ENCODE results near the gene RBM7. TPM values are rescaled to one million over a fixed set of nuclear protein-coding genes. Genes with fewer than 3 reads are reported as not detected.

The RBM7 gene
- total and polyA plus RNA-seq, 2 of the 8 experiments (the other 6 are each of a cell fraction or from before 2014, with no cell fraction given), result 18.0 to 45.7 TPM

- H3K79me1 ChIP-seq (ENCODE audit: low read depth, low read length), result no peaks in the 10 kb centered on the region
- no peak overlapping the region for H2BK5ac ChIP-seq (ENCODE audit: low read depth, low read length)
- H3K4me3 ChIP-seq (ENCODE audit: extremely low read depth in 1 of 4, insufficient read depth in 2 of 4, low read depth in 3 of 4, low read length in 4 of 4), result no peak overlapping the region
- DNase-seq (ENCODE audit: low read depth in 1 of 2, low spot score in 2 of 2), result no peak
- H3K9ac ChIP-seq (replicated peaks in 1 of 4; ENCODE audit: extremely low read depth in 1 of 4, low read depth in 3 of 4, low read length in 3 of 4), result no peak overlapping the region
- no peaks in the 10 kb centered on the region for H3K9me3 ChIP-seq (ENCODE audit: insufficient read depth in 2 of 2, low read depth in 1 of 2, low read length in 1 of 2)
- H4K5ac ChIP-seq (ENCODE audit: insufficient read length, low read depth, low read length), result no peak overlapping the region
- no peaks in the 10 kb centered on the region for H3K79me2 ChIP-seq (ENCODE audit: control insufficient read depth in 1 of 2, insufficient read depth in 2 of 2, low read length in 2 of 2)
- no peak overlapping the region for H2BK120ac ChIP-seq (replicated peaks; ENCODE audit: low read depth, low read length)
- POLR2A ChIA-PET (ENCODE audit: partially characterized antibody), result no interaction called here
- H3K4me1 ChIP-seq (replicated peaks in 1 of 4; ENCODE audit: control insufficient read depth in 3 of 4, insufficient read depth in 4 of 4, low read length in 3 of 4), result peaks cover 1 to 7% (median 3%) of the 10 kb centered on the region in 4 experiments; a peak in 5 of 7 replicates
- H2AK5ac ChIP-seq (ENCODE audit: low read depth, low read length), result no peak overlapping the region
- H3K56ac ChIP-seq (replicated peaks; ENCODE audit: insufficient read length, low read depth, low read length), result no peak overlapping the region
- no peak overlapping the region for H2BK15ac ChIP-seq (ENCODE audit: low read length)
- H3K4ac ChIP-seq (replicated peaks; ENCODE audit: insufficient read length, low read depth, low read length), result no peak overlapping the region
- no peak for FAIRE-seq
- no peak overlapping the region for H4K8ac ChIP-seq (ENCODE audit: extremely low read depth, insufficient read depth, low read length)
- H3K27me3 ChIP-seq (replicated peaks in 1 of 4; ENCODE audit: control insufficient read depth in 3 of 4, extremely low read depth in 1 of 4, insufficient read depth in 3 of 4, low read length in 3 of 4), result no peaks in the 10 kb centered on the region
- no peak overlapping the region for H3K23ac ChIP-seq (ENCODE audit: insufficient read length)
- no peak overlapping the region for H3K14ac ChIP-seq (ENCODE audit: insufficient read length)
- H3K27ac ChIP-seq (ENCODE audit: low read depth, low read length), result no peak overlapping the region
- H3K18ac ChIP-seq (ENCODE audit: extremely low read depth, low read length), result no peak overlapping the region
- CTCF ChIA-PET (ENCODE audit: partially characterized antibody), result no interaction called here
- H3K36me3 ChIP-seq (ENCODE audit: control insufficient read depth in 2 of 4, insufficient read depth in 4 of 4, low read length in 3 of 4), result no peaks in the 10 kb centered on the region
- 94% methylated on average over 3 of the region's 3 CpGs; no CpG with 5 or more reads in 1 of the 2 experiments for WGBS, 2 experiments (ENCODE audit: extremely low coverage in 1 of 2, insufficient coverage in 1 of 2, insufficient read length in 1 of 2, insufficient replicate concordance in 2 of 2, low coverage in 1 of 2, low lambda C conversion rate in 2 of 2, missing lambda C conversion rate in 1 of 2)
- H2BK12ac ChIP-seq (ENCODE audit: low read depth, low read length), result no peak overlapping the region
- H3K4me2 ChIP-seq (ENCODE audit: insufficient read depth in 1 of 2, low read depth in 2 of 2, low read length in 2 of 2), result no peak overlapping the region
- no peak overlapping the region for H4K91ac ChIP-seq (replicated peaks; ENCODE audit: insufficient read length, low read length)
- no peaks in the 10 kb centered on the region for H4K20me1 ChIP-seq (replicated peaks in 1 of 2; ENCODE audit: control insufficient read depth in 1 of 2, insufficient read depth in 2 of 2, low read length in 2 of 2)
- TF ChIP-seq USF2 (IDR thresholded peaks at IDR 0.05; ENCODE audit: low read length) (no peak), MAX (IDR thresholded peaks at IDR 0.05) (no peak), CHD2 (IDR thresholded peaks at IDR 0.05; ENCODE audit: low read length) (no peak), KDM1A (IDR thresholded peaks at IDR 0.05; ENCODE audit: borderline replicate concordance, low read length) (no peak), CHD1 (IDR thresholded peaks at IDR 0.05; ENCODE audit: low read depth, low read length) (no peak)
- H2AFZ ChIP-seq (ENCODE audit: low read length), result no peak overlapping the region
- H3K23me2 ChIP-seq (ENCODE audit: low read depth, low read length), result no peaks in the 10 kb centered on the region; the same call in 1 of the 2 replicates
- H2BK20ac ChIP-seq (ENCODE audit: low read length), result no peak overlapping the region
Measured at GRCh38 chr11:114382509-114382908, 18.0 kb upstream of the RBM7 start.
